Measurements from ENCODE around the gene DENND4A. TPM values are rescaled to one million over a fixed set of nuclear protein-coding genes. Genes with fewer than 3 reads are reported as not detected.
A peak's percentile ranks its signal among the peaks of the same experiment; 100 is the strongest.

Gene DENND4A
- polyA plus RNA-seq, 1 donor: 27.7 TPM

- Histone ChIP-seq H3K27me3 (ENCODE audit: control insufficient read depth, insufficient read depth, low read length) (no peaks in the 10 kb centered on the region), H3K4me1 (ENCODE audit: control insufficient read depth, insufficient read depth, low read length) (no peaks in the 10 kb centered on the region), H3K9me3 (ENCODE audit: control insufficient read depth, low read depth, low read length) (no peaks in the 10 kb centered on the region), H3K4me3 (ENCODE audit: low read length) (no peak overlapping the region), H3K27ac (ENCODE audit: low read length) (no peak overlapping the region), H3K36me3 (ENCODE audit: control insufficient read depth, insufficient read depth, low read length) (no peaks in the 10 kb centered on the region)
- no peak for DNase-seq
- 88% methylated on average over 5 of the region's 9 CpGs for WGBS (ENCODE audit: insufficient coverage, low lambda C conversion rate)
These were observed 20.2 kb downstream of the DENND4A start for GRCh38 chr15:65771870-65772269.

- no peak overlapping the region for H3K4me3 ChIP-seq (ENCODE audit: low read length)
- no peaks in the 10 kb centered on the region for H3K27me3 ChIP-seq (ENCODE audit: control insufficient read depth, insufficient read depth, low read length)
- no peak for DNase-seq
- no peak overlapping the region for H3K27ac ChIP-seq (ENCODE audit: low read length)
- no peaks in the 10 kb centered on the region for H3K36me3 ChIP-seq (ENCODE audit: control insufficient read depth, insufficient read depth, low read length)
- no peaks in the 10 kb centered on the region for H3K9me3 ChIP-seq (ENCODE audit: control insufficient read depth, low read depth, low read length)
- WGBS (ENCODE audit: insufficient coverage, low lambda C conversion rate): 94% methylated on average over 2 of the region's 3 CpGs
- no peaks in the 10 kb centered on the region for H3K4me1 ChIP-seq (ENCODE audit: control insufficient read depth, insufficient read depth, low read length)
These were observed 22.6 kb downstream of the DENND4A start for GRCh38 chr15:65769482-65769881.

GRCh38 chr15:65767895-65768294 lies 24.2 kb downstream of the DENND4A start:
- Histone ChIP-seq H3K27me3 (ENCODE audit: control insufficient read depth, insufficient read depth, low read length) (no peaks in the 10 kb centered on the region), H3K4me3 (ENCODE audit: low read length) (no peak overlapping the region), H3K36me3 (ENCODE audit: control insufficient read depth, insufficient read depth, low read length) (no peaks in the 10 kb centered on the region), H3K27ac (ENCODE audit: low read length) (no peak overlapping the region), H3K9me3 (ENCODE audit: control insufficient read depth, low read depth, low read length) (no peaks in the 10 kb centered on the region), H3K4me1 (ENCODE audit: control insufficient read depth, insufficient read depth, low read length) (no peaks in the 10 kb centered on the region)
- no peak for DNase-seq
- 100% methylated on average over 2 of the region's 8 CpGs for WGBS (ENCODE audit: insufficient coverage, low lambda C conversion rate)

- H3K27me3 ChIP-seq (ENCODE audit: control insufficient read depth, insufficient read depth, low read length): no peaks in the 10 kb centered on the region
- H3K4me3 ChIP-seq (ENCODE audit: low read length): no peak overlapping the region
- no peak for DNase-seq
- no peaks in the 10 kb centered on the region for H3K4me1 ChIP-seq (ENCODE audit: control insufficient read depth, insufficient read depth, low read length)
- H3K9me3 ChIP-seq (ENCODE audit: control insufficient read depth, low read depth, low read length): no peaks in the 10 kb centered on the region
- H3K36me3 ChIP-seq (ENCODE audit: control insufficient read depth, insufficient read depth, low read length): no peaks in the 10 kb centered on the region
- H3K27ac ChIP-seq (ENCODE audit: low read length): no peak overlapping the region
These were observed 24.9 kb downstream of the DENND4A start for GRCh38 chr15:65767264-65767595.

GRCh38 chr15:65766422-65767263 lies 25.4 kb downstream of the DENND4A start:
- H3K4me1 ChIP-seq (ENCODE audit: control insufficient read depth, insufficient read depth, low read length): no peaks in the 10 kb centered on the region
- H3K9me3 ChIP-seq (ENCODE audit: control insufficient read depth, low read depth, low read length): no peaks in the 10 kb centered on the region
- no peak overlapping the region for H3K27ac ChIP-seq (ENCODE audit: low read length)
- no peak overlapping the region for H3K4me3 ChIP-seq (ENCODE audit: low read length)
- DNase-seq: peak in 1 of 2 donors; percentile 47
- WGBS (ENCODE audit: insufficient coverage, low lambda C conversion rate): 0% methylated on average over 1 of the region's 3 CpGs
- H3K36me3 ChIP-seq (ENCODE audit: control insufficient read depth, insufficient read depth, low read length): no peaks in the 10 kb centered on the region
- H3K27me3 ChIP-seq (ENCODE audit: control insufficient read depth, insufficient read depth, low read length): no peaks in the 10 kb centered on the region

- 94% methylated on average over 2 of the region's 2 CpGs for WGBS (ENCODE audit: insufficient coverage, low lambda C conversion rate)
- Histone ChIP-seq H3K36me3 (ENCODE audit: control insufficient read depth, insufficient read depth, low read length) (no peaks in the 10 kb centered on the region), H3K9me3 (ENCODE audit: control insufficient read depth, low read depth, low read length) (no peaks in the 10 kb centered on the region), H3K4me3 (ENCODE audit: low read length) (no peak overlapping the region), H3K27ac (ENCODE audit: low read length) (no peak overlapping the region), H3K27me3 (ENCODE audit: control insufficient read depth, insufficient read depth, low read length) (no peaks in the 10 kb centered on the region), H3K4me1 (ENCODE audit: control insufficient read depth, insufficient read depth, low read length) (no peaks in the 10 kb centered on the region)
- DNase-seq: no peak
These were observed 27.0 kb downstream of the DENND4A start for GRCh38 chr15:65765106-65765505.

- no peak for DNase-seq
- no peaks in the 10 kb centered on the region for H3K9me3 ChIP-seq (ENCODE audit: control insufficient read depth, low read depth, low read length)
- H3K27ac ChIP-seq (ENCODE audit: low read length): no peak overlapping the region
- no CpG with 5 or more reads among the region's 5 CpGs for WGBS (ENCODE audit: insufficient coverage, low lambda C conversion rate)
- no peaks in the 10 kb centered on the region for H3K4me1 ChIP-seq (ENCODE audit: control insufficient read depth, insufficient read depth, low read length)
- H3K27me3 ChIP-seq (ENCODE audit: control insufficient read depth, insufficient read depth, low read length): no peaks in the 10 kb centered on the region
- no peaks in the 10 kb centered on the region for H3K36me3 ChIP-seq (ENCODE audit: control insufficient read depth, insufficient read depth, low read length)
- no peak overlapping the region for H3K4me3 ChIP-seq (ENCODE audit: low read length)
These were observed 28.9 kb downstream of the DENND4A start for GRCh38 chr15:65762914-65763787.

GRCh38 chr15:65762399-65762798 lies 29.7 kb downstream of the DENND4A start:
- H3K36me3 ChIP-seq (ENCODE audit: control insufficient read depth, insufficient read depth, low read length): no peaks in the 10 kb centered on the region
- H3K27ac ChIP-seq (ENCODE audit: low read length): no peak overlapping the region
- WGBS (ENCODE audit: insufficient coverage, low lambda C conversion rate): 88% methylated on average over 1 of the region's 3 CpGs

GRCh38 chr15:65761210-65761926 lies 30.7 kb downstream of the DENND4A start:
- DNase-seq: no peak
- Histone ChIP-seq H3K27me3 (ENCODE audit: control insufficient read depth, insufficient read depth, low read length) (no peaks in the 10 kb centered on the region), H3K36me3 (ENCODE audit: control insufficient read depth, insufficient read depth, low read length) (no peaks in the 10 kb centered on the region), H3K27ac (ENCODE audit: low read length) (no peak overlapping the region), H3K4me3 (ENCODE audit: low read length) (no peak overlapping the region), H3K9me3 (ENCODE audit: control insufficient read depth, low read depth, low read length) (no peaks in the 10 kb centered on the region), H3K4me1 (ENCODE audit: control insufficient read depth, insufficient read depth, low read length) (no peaks in the 10 kb centered on the region)
- WGBS (ENCODE audit: insufficient coverage, low lambda C conversion rate): no CpG with 5 or more reads among the region's 2 CpGs

More at GRCh38 chr15:65762399-65762798, 29.7 kb downstream of the DENND4A start:
- no peaks in the 10 kb centered on the region for H3K9me3 ChIP-seq (ENCODE audit: control insufficient read depth, low read depth, low read length)
- H3K4me3 ChIP-seq (ENCODE audit: low read length): no peak overlapping the region
- no peaks in the 10 kb centered on the region for H3K4me1 ChIP-seq (ENCODE audit: control insufficient read depth, insufficient read depth, low read length)
- H3K27me3 ChIP-seq (ENCODE audit: control insufficient read depth, insufficient read depth, low read length): no peaks in the 10 kb centered on the region
- no peak for DNase-seq

- H3K4me1 ChIP-seq (ENCODE audit: control insufficient read depth, insufficient read depth, low read length): no peaks in the 10 kb centered on the region
- H3K27ac ChIP-seq (ENCODE audit: low read length): no peak overlapping the region
- H3K36me3 ChIP-seq (ENCODE audit: control insufficient read depth, insufficient read depth, low read length): no peaks in the 10 kb centered on the region
- no peaks in the 10 kb centered on the region for H3K9me3 ChIP-seq (ENCODE audit: control insufficient read depth, low read depth, low read length)
- WGBS (ENCODE audit: insufficient coverage, low lambda C conversion rate): 86% methylated on average over 4 of the region's 5 CpGs
- DNase-seq: no peak
- H3K4me3 ChIP-seq (ENCODE audit: low read length): no peak overlapping the region
- no peaks in the 10 kb centered on the region for H3K27me3 ChIP-seq (ENCODE audit: control insufficient read depth, insufficient read depth, low read length)
These were observed 32.7 kb downstream of the DENND4A start for GRCh38 chr15:65759441-65759840.
